Measurements from ENCODE around the gene PDXDC1. TPM values are rescaled to one million over a fixed set of nuclear protein-coding genes. Genes with fewer than 3 reads are reported as not detected.
"Not testable (repeated sequence)": the region's sequence is repeated elsewhere in the genome, so short reads cannot be mapped to it uniquely, and the experiment has no call there.

Gene PDXDC1
- total RNA-seq, 1 donor from 2014 or later = 79.7 TPM

DNA sequence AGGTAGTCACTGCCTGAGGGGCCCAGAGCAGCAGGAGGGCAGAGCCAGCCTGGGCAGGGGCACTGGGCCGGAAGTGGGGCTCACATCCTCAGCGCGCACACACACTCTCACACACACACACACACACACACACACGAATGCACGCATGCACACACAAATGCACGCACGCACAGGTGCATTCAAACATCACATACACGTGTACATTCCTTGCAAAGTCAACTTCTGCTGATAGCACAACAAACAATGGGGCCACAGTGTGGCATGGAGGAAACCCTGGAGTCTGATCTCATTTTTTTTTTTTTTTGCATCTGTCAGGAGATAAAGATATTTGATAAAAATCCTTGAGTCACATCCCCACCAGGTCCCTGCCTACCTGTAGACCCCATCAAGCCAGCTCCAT is 182.8 kb downstream of the PDXDC1 start:
- DNase-seq (ENCODE audit: low read depth in 2 of 2) = not testable (repeated sequence)

DNA sequence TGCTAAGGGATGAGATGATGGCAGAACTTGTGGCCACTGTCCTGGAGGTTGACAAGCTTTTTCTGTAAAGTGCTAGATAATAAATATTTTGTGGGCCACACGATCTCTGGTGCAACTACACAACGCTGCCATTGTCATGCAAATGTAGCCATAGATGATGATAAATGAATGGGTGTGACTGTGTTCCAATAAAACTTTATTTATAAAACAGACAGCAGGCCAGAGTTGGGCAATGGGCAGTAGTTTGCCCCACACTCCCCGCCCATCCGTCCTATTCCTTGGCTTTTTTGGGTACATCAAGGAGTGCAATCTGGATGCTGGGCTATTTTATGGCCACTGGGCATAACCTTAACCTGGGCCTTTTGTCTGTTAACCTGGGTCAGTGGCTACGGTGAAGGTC is 184.8 kb downstream of the PDXDC1 start:
- DNase-seq (ENCODE audit: low read depth in 2 of 2) = not testable (repeated sequence)

DNA sequence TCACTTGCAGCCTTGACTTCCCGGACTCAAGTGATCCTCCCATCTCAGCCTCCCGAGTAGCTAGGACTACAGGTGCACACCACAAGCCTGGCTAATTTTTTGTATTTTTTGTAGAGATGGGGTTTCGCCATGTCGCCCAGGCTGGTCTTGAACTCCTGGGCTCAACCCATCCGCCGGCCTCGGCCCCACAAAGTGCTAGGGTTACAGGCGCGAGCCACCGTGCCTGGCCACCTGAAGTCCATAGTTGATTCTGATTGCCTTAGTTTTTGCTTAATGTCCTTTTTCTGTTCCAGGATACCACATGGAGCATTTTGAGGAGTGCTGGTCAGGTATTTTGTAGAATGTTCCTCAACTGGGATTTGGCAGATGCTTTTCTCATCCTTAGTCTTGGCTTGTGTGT is 185.7 kb downstream of the PDXDC1 start:
- not testable (repeated sequence) for DNase-seq (ENCODE audit: low read depth in 2 of 2)

DNA sequence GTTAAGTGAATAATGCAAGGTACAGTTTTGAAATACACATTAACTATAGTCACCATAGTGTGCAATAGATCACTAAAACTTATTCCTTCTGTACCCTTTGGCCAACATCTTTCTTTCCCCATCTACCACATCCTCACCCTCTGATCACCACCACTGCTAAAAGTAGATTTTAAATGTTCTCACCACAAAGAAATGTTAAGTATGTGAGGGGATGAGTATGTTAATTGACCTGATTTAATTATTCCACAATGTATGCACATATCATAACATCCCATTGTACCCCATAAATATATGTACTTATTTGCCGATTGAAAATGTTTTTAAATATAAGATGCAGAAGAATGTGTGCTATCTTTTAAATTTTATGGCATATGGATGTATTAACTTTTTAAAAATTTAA is 188.2 kb downstream of the PDXDC1 start:
- not testable (repeated sequence) for DNase-seq (ENCODE audit: low read depth in 2 of 2)

DNA sequence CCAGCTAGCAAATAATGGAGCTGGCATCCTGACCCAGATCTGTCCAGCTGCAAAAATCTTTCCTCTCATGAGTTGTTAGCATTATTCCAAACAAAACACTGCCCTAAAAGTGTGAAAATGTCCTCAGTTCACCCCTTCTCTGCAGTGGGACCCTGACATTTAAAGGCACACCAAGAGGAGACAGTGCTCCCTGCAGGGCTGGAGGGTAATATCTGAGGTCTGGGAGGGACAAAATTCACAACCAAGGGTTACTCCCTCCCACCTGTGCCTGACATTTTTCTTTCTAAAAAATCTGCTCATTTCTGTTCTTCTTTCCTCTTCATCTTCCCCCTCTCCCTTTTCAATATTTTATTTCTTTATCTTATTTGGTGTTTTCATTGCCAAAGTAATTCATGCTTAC is 191.4 kb downstream of the PDXDC1 start:
- not testable (repeated sequence) for DNase-seq (ENCODE audit: low read depth in 2 of 2)

DNA sequence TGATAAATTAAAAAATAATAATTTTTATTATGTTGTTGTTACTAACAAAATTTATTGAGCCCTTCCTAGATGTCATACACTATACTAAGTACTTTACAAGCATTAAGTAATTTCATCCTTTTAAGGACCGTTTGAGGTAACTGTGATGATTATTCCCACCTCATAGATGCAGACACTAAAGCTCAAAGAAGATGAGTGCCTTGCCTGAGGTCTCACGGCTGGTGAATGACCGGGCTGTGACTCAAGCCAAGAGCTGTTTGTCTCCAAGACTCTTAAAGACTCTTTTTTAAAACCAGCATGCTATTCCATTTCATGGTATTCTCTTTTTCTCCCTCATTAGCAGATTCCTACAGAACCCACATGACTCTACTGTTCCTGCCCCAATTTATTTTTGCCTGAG is 193.5 kb downstream of the PDXDC1 start:
- not testable (repeated sequence) for DNase-seq (ENCODE audit: low read depth in 2 of 2)

DNA sequence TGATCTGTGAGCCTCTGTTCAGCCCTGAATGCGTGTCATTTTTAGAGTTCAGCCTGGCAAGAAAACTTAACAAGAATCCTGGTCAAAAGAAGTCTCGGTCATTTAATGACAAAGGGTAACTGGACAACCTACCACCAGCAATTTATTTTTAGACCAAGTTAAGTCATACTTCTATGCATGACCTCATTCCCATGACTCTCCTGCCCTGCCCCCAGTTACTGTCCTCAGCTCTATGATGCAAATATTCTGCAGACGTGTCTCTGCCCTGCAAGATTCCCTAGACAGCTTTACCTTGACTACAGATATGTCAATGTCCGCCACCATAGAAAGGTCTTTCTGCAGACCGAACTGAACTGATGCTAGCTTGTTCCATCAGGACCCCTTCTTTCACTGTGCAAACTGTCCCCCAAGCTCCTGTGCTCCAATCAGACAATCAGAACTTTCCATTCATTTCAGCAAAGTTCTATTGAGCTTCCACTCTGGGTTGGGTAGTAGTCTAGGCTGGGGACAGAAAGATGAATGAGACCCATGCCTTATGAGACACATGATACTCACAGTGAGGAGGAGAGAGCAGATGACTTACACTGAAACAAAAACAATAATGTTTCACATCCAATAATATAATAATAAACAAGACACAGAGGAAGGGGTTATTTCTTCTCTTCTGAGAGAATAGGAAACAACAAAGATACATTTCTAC is 194.3 kb downstream of the PDXDC1 start:
- DNase-seq (ENCODE audit: low read depth in 2 of 2) = not testable (repeated sequence)

DNA sequence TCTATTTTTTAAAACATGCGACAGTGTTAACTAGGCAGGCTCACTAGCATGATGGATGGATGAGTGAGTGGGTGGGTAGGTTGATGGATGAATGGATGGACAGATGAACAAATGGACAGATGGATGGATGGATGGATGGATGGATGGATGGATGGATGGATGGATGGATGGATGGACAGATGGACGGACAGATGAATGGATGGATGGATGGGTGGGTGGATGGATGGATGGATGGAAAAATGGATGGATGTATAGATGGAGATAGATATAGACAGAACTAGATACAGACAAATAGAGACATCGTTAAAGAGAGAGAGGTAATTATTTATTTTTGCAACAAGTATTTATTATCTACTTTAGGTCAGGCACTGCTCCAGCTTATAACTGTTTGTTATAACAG is 205.1 kb downstream of the PDXDC1 start:
- DNase-seq (ENCODE audit: low read depth in 2 of 2) = not testable (repeated sequence)

DNA sequence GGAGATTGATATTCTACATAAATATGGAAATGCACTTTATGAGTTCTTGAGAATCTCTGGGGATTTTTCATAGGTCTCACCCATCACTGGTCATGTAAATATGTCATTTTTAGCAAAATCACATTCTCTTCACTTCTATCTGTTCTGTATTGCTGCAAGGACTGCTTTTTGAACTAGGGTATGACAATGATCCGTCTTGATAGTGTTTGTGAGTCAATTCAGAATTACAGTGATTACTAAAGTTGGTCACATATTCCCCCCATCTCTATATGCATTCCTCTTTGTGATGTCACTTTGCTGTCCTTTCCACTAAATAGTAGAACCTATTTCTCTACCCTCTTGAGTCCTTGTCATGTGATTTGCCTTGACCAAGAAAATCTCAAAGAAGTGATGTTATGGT is 206.1 kb downstream of the PDXDC1 start:
- not testable (repeated sequence) for DNase-seq (ENCODE audit: low read depth in 2 of 2)

DNA sequence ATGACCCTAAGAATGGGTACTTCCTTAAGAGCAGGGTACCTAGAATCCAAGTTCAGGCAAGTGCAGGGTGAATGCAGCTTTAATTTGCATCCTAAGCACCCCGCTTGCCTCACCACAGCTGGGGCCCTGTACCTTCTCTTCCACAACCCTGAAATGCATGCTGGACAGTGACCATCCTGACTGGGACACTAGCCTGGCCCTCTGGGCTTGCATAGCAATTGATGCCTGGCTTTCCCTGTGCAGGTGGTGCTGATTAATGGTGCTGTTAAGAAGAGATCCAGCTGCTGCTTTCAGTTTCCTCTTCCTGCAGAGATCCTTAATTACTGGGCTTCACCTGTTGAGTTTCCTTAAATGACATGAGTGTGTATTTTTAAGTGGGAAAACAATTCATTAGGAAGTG is 209.2 kb downstream of the PDXDC1 start:
- not testable (repeated sequence) for DNase-seq (ENCODE audit: low read depth in 2 of 2)

Other genes with a start within 250 kb of the PDXDC1 start
- 0.26 TPM in 1 of 2 replicates, not detected in the other for gene NPIPA2, start 232.5 kb upstream of the PDXDC1 start, total RNA-seq
- 89.6 and 121 TPM in 2 replicates for gene NOMO1, start 141.3 kb upstream of the PDXDC1 start, total RNA-seq
- gene NPIPA1, start 37.6 kb upstream of the PDXDC1 start, total RNA-seq = 11.3 and 25.4 TPM in 2 replicates
- gene NTAN1, start 81.0 kb downstream of the PDXDC1 start, total RNA-seq = 150 and 228 TPM in 2 replicates
- 27.3 and 36.3 TPM in 2 replicates for gene RRN3, start 119.2 kb downstream of the PDXDC1 start, total RNA-seq

Measured in dermis microvascular lymphatic vessel endothelial cell (primary cell).